DND-41 (cell line): ENCODE measurements around the gene STEAP1B.
"Not testable (repeated sequence)": the region's sequence is repeated elsewhere in the genome, so short reads cannot be mapped to it uniquely, and the experiment has no call there.

Experiments used
- CTCF ChIP-seq: IDR thresholded peaks from 2 replicates; pipeline ENCODE4 v1.5.1; 2012; ENCODE audit warnings: borderline replicate concordance, low read length, moderate library complexity, mild to moderate bottlenecking; ENCODE audit not compliant: poor library complexity, severe bottlenecking; ENCODE audit errors: extremely low read depth
- EZH2 ChIP-seq: IDR thresholded peaks from 3 replicates; pipeline ENCODE4 v1.6.1; 2012; ENCODE audit warnings: borderline replicate concordance, low read depth, mild to moderate bottlenecking, moderate library complexity, low read length, inconsistent platforms; ENCODE audit not compliant: severe bottlenecking

DNA sequence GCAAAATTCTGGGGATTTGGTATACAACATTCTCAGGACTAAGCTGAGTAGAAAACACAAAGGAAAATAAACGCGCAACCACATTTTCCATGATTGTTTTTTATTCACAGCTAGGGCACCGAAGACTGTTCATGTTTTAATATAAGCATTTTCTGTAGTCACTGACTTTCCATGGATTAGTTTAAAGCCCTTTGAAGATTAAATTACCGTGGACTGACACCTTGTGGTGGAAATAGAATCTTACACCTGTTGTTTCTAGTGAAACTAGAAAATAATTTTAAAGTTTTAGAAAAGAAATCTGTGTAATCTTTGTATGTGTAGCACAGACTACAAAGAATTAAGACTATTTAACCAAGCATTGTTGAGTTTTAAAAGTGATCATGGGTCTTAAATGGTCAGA, 1.3 kb upstream of the STEAP1B start:
- peak; percentile 61 for TF ChIP-seq CTCF
- not testable (repeated sequence) for TF ChIP-seq EZH2
